H1 (cell line): ENCODE measurements around the gene FGF4. TPM values are rescaled to one million over a fixed set of nuclear protein-coding genes. Genes with fewer than 3 reads are reported as not detected.

Experiments used
- CTCF ChIA-PET: fragments of 300-600 bp; sonication (Branson Sonifier 250); formaldehyde crosslinking; loops from one replicate; lab custom pipeline; 2021; ENCODE audit not compliant: partially characterized antibody; lab: Charles Lee
- POLR2A ChIA-PET: fragments of 300-600 bp; sonication (Branson Sonifier 250); formaldehyde crosslinking; loops from one replicate; lab custom pipeline; 2021; ENCODE audit warnings: inconsistent platforms; ENCODE audit not compliant: partially characterized antibody; lab: Charles Lee
- DNase-seq, 2 experiments: peaks; one replicate each; pipeline versions ENCODE4 v3.0.0 to v3.0.0-alpha.2; 2010 to 2022; ENCODE audit warnings: low spot score in 2 of 2, low read depth in 1 of 2, mixed read lengths in 1 of 2
- FAIRE-seq: peaks from 2 replicates; lab custom pipeline; 2011; peaks lifted over from hg19 to GRCh38; lab: Jason Lieb, UNC
- H2AFZ ChIP-seq: 2 replicates; pipeline ENCODE4 v1.8.1; 2012; ENCODE audit warnings: low read length, inconsistent platforms
- H2AK5ac ChIP-seq: 2 replicates; pipeline ENCODE4 v1.6.1; 2013; ENCODE audit warnings: low read depth, low read length
- H2BK120ac ChIP-seq: replicated peaks from 2 replicates; pipeline ENCODE3; 2013; ENCODE audit warnings: low read depth, low read length, inconsistent platforms
- H2BK12ac ChIP-seq: 2 replicates; pipeline ENCODE4 v1.6.1; 2013; ENCODE audit warnings: low read depth, low read length
- H2BK15ac ChIP-seq: 2 replicates; pipeline ENCODE4 v1.6.1; 2013; ENCODE audit warnings: low read length
- H2BK20ac ChIP-seq: 2 replicates; pipeline ENCODE4 v1.6.1; 2013; ENCODE audit warnings: low read length
- H2BK5ac ChIP-seq: 2 replicates; pipeline ENCODE4 v1.6.1; 2013; ENCODE audit warnings: low read depth, low read length
- H3K14ac ChIP-seq: 2 replicates; pipeline ENCODE4 v1.6.1; 2013; ENCODE audit warnings: inconsistent platforms; ENCODE audit not compliant: insufficient read length
- H3K18ac ChIP-seq: 2 replicates; pipeline ENCODE4 v1.6.1; 2013; ENCODE audit warnings: low read length; ENCODE audit errors: extremely low read depth
- H3K23ac ChIP-seq: 2 replicates; pipeline ENCODE4 v1.6.1; 2013; ENCODE audit warnings: inconsistent platforms; ENCODE audit not compliant: insufficient read length
- H3K23me2 ChIP-seq: 2 replicates; pipeline ENCODE4 v1.6.1; 2013; ENCODE audit warnings: low read depth, low read length
- H3K27ac ChIP-seq: 2 replicates; pipeline ENCODE4 v1.6.1; 2011; ENCODE audit warnings: low read depth, low read length, inconsistent platforms
- H3K27me3 ChIP-seq, 4 experiments: replicated peaks in 1 of 4; 1 replicate in 1 of 4; 2 replicates in 3 of 4; pipeline versions ENCODE4 v1.6.1 to v1.8.1; 2011 to 2013; ENCODE audit warnings: low read length in 3 of 4, mild to moderate bottlenecking in 3 of 4, inconsistent platforms in 2 of 4, mixed read lengths in 2 of 4, moderate library complexity in 1 of 4; ENCODE audit not compliant: control insufficient read depth in 3 of 4, insufficient read depth in 3 of 4; ENCODE audit errors: extremely low read depth in 1 of 4
- H3K36me3 ChIP-seq, 4 experiments: 2 replicates each; pipeline versions ENCODE4 v1.6.1 to v1.8.1; 2011 to 2013; ENCODE audit warnings: mild to moderate bottlenecking in 4 of 4, low read length in 3 of 4, moderate library complexity in 2 of 4, control low read depth in 1 of 4, inconsistent platforms in 1 of 4; ENCODE audit not compliant: insufficient read depth in 4 of 4, control insufficient read depth in 2 of 4
- H3K4ac ChIP-seq: replicated peaks from 2 replicates; pipeline ENCODE3; 2013; ENCODE audit warnings: low read length, low read depth, mixed read lengths, inconsistent platforms; ENCODE audit not compliant: insufficient read length
- H3K4me1 ChIP-seq, 4 experiments: replicated peaks in 1 of 4; 1 replicate in 1 of 4; 2 replicates in 3 of 4; pipeline versions ENCODE4 v1.6.1 to v1.8.1; 2011 to 2013; ENCODE audit warnings: low read length in 3 of 4, inconsistent platforms in 2 of 4, mixed read lengths in 1 of 4; ENCODE audit not compliant: insufficient read depth in 4 of 4, control insufficient read depth in 3 of 4
- H3K4me2 ChIP-seq, 2 experiments: 2 replicates each; pipeline versions ENCODE4 v1.6.1 to v1.8.1; 2011 to 2013; ENCODE audit warnings: low read depth in 2 of 2, low read length in 2 of 2, control low read depth in 1 of 2, inconsistent platforms in 1 of 2, mild to moderate bottlenecking in 1 of 2; ENCODE audit not compliant: insufficient read depth in 1 of 2
- H3K4me3 ChIP-seq, 4 experiments: fragments of 200-600, 300-600 bp in 1 of 4; sonication (generic), shearing (Covaris generic), sonication (Bioruptor Twin) in 1 of 4; 2 replicates each; pipeline versions ENCODE4 v1.5.1 to v1.8.1; 2011 to 2016; ENCODE audit warnings: low read length in 4 of 4, low read depth in 3 of 4, control low read depth in 2 of 4, inconsistent platforms in 2 of 4, mild to moderate bottlenecking in 2 of 4, mixed read lengths in 1 of 4, moderate library complexity in 1 of 4; ENCODE audit not compliant: insufficient read depth in 2 of 4; ENCODE audit errors: extremely low read depth in 1 of 4
- H3K56ac ChIP-seq: replicated peaks from 2 replicates; pipeline ENCODE3; 2013; ENCODE audit warnings: low read depth, mild to moderate bottlenecking, mixed read lengths, low read length, inconsistent platforms; ENCODE audit not compliant: insufficient read length
- H3K79me1 ChIP-seq: 2 replicates; pipeline ENCODE4 v1.6.1; 2013; ENCODE audit warnings: low read depth, low read length, control low read depth
- H3K79me2 ChIP-seq, 2 experiments: 2 replicates each; pipeline versions ENCODE4 v1.6.1 to v1.8.1; 2012 to 2013; ENCODE audit warnings: low read length in 2 of 2, mild to moderate bottlenecking in 2 of 2, inconsistent platforms in 1 of 2; ENCODE audit not compliant: insufficient read depth in 2 of 2, control insufficient read depth in 1 of 2
- H3K9ac ChIP-seq, 4 experiments: replicated peaks in 1 of 4; 1 replicate in 1 of 4; 2 replicates in 3 of 4; pipeline versions ENCODE4 v1.6.1 to v1.8.1; 2011 to 2013; ENCODE audit warnings: low read depth in 3 of 4, low read length in 3 of 4, control low read depth in 2 of 4, mild to moderate bottlenecking in 2 of 4, moderate library complexity in 2 of 4, inconsistent platforms in 1 of 4; ENCODE audit errors: extremely low read depth in 1 of 4
- H3K9me3 ChIP-seq, 2 experiments: 2 replicates each; pipeline versions ENCODE4 v1.6.1 to v1.8.1; 2012 to 2013; ENCODE audit warnings: mild to moderate bottlenecking in 2 of 2, moderate library complexity in 2 of 2, control low read depth in 1 of 2, inconsistent platforms in 1 of 2, low read depth in 1 of 2, low read length in 1 of 2, mixed read lengths in 1 of 2; ENCODE audit not compliant: insufficient read depth in 2 of 2
- H4K20me1 ChIP-seq, 2 experiments: replicated peaks in 1 of 2; 2 replicates each; pipeline versions ENCODE3 to v1.8.1; 2011 to 2013; ENCODE audit warnings: inconsistent platforms in 2 of 2, low read length in 2 of 2, mild to moderate bottlenecking in 1 of 2; ENCODE audit not compliant: insufficient read depth in 2 of 2, control insufficient read depth in 1 of 2
- H4K5ac ChIP-seq: 2 replicates; pipeline ENCODE4 v1.6.1; 2013; ENCODE audit warnings: low read length, low read depth, mixed read lengths, inconsistent platforms; ENCODE audit not compliant: insufficient read length
- H4K8ac ChIP-seq: 2 replicates; pipeline ENCODE4 v1.8.0; 2013; ENCODE audit warnings: mild to moderate bottlenecking, moderate library complexity, low read length, inconsistent platforms; ENCODE audit not compliant: insufficient read depth; ENCODE audit errors: extremely low read depth
- H4K91ac ChIP-seq: replicated peaks from 2 replicates; pipeline ENCODE3; 2013; ENCODE audit warnings: low read length, mixed read lengths, inconsistent platforms; ENCODE audit not compliant: insufficient read length
- BACH1 ChIP-seq: IDR thresholded peaks from 2 replicates; pipeline ENCODE4 v1.6.1; 2012; ENCODE audit warnings: low read length, improper control_type of control experiment
- HDAC6 ChIP-seq: IDR thresholded peaks from one replicate; pipeline ENCODE4 v1.7.1; 2012; ENCODE audit warnings: low read depth, mild to moderate bottlenecking, inconsistent platforms, low read length, moderate library complexity
- JUN ChIP-seq: IDR thresholded peaks from 2 replicates; pipeline ENCODE4 v1.6.1; 2011; ENCODE audit warnings: low read depth, mild to moderate bottlenecking, improper control_type of control experiment, low read length
- POLR2AphosphoS5 ChIP-seq: IDR thresholded peaks from 2 replicates; pipeline ENCODE4 v1.6.1; 2011; ENCODE audit warnings: low read depth, low read length
- RNF2 ChIP-seq: fragments of 200-900, 300-1000 bp; sonication (generic); IDR thresholded peaks from 2 replicates; pipeline ENCODE4 v1.7.1; 2016; ENCODE audit warnings: borderline replicate concordance, low read depth, mild to moderate bottlenecking, antibody characterized with exemption, low read length; ENCODE audit not compliant: poor library complexity, severe bottlenecking; ENCODE audit errors: missing control alignments
- SIX5 ChIP-seq: IDR thresholded peaks from 2 replicates; pipeline ENCODE4 v1.6.1; 2011; ENCODE audit warnings: mild to moderate bottlenecking, low read depth, low read length
- SP4 ChIP-seq: IDR thresholded peaks from 2 replicates; pipeline ENCODE4 v1.6.1; 2012; ENCODE audit warnings: low read length, inconsistent platforms
- SUZ12 ChIP-seq: fragments of 200-600 bp; sonication (generic); IDR thresholded peaks from 2 replicates; pipeline ENCODE4 v1.6.1; 2012; ENCODE audit warnings: mild to moderate bottlenecking, inconsistent platforms, low read length, moderate library complexity, mixed read lengths
- WGBS, 2 experiments: shearing (Covaris generic) in 1 of 2; methylation state at CpG; one replicate each; pipeline versions ENCODE4 v1.1.6 to v1.1.7; 2013 to 2015; ENCODE audit warnings: low lambda C conversion rate in 2 of 2, mixed read lengths in 2 of 2, inconsistent platforms in 1 of 2, low coverage in 1 of 2, missing lambda C conversion rate in 1 of 2; ENCODE audit not compliant: insufficient replicate concordance in 2 of 2, insufficient coverage in 1 of 2, insufficient read length in 1 of 2; ENCODE audit errors: extremely low coverage in 1 of 2, missing lambda C conversion rate in 1 of 2; 5-methylcytosine and 5-hydroxymethylcytosine counted together
- polyA plus RNA-seq, 7 experiments: library from polyadenylated mRNA; depleted of rRNA in 3 of 7; stranded (reverse) in 5 of 7; unstranded in 2 of 7; fragments of >200 nt in 5 of 7; fragments of 200-250 nt in 2 of 7; gene quantifications; 1 replicate in 5 of 7; 2 replicates in 1 of 7; 4 replicates in 1 of 7; pipeline versions ENCODE4 v1.2.1 to v1.2.3, GENCODE V29; 2011 to 2013; ENCODE audit warnings: missing spikeins in 2 of 7, mixed read lengths in 2 of 7
- total RNA-seq: library from RNA; stranded (reverse); fragmentation: NEBNext Ultra II Directional; extraction: Animal tissue kit (Norgen Biotek cat#: 25700); gene quantifications from 2 replicates; pipeline ENCODE4 v1.2.1, GENCODE V29; 2021
- TF ChIP-seq, protein P1 (sequence below): IDR thresholded peaks from 2 replicates; pipeline ENCODE4 v1.6.1; 2011; ENCODE audit warnings: low read length, improper control_type of control experiment
- TF ChIP-seq, protein P2 (sequence below): IDR thresholded peaks from 2 replicates; pipeline ENCODE4 v1.6.1; 2012; ENCODE audit warnings: low read length, inconsistent platforms

Gene FGF4
- total and polyA plus RNA-seq, 2 of the 8 experiments (the other 6 are each of a cell fraction or from before 2014, with no cell fraction given), result 0.57 to 2.0 TPM

GRCh38 chr11:69746140-69746539 lies 29.0 kb downstream of the FGF4 start:
- no peak overlapping the region for H3K4me2 ChIP-seq
- FAIRE-seq (no peak), DNase-seq (no peak)
- H3K4me1 ChIP-seq, result peaks cover 0 to 7% (median 6%) of the 10 kb centered on the region in 4 experiments; a peak in 5 of 7 replicates
- H3K23ac ChIP-seq, result no peak overlapping the region
- no peaks in the 10 kb centered on the region for H3K9me3 ChIP-seq
- no peak overlapping the region for H2AFZ ChIP-seq
- peak overlapping the region; percentile 6; the same call in 1 of the 2 replicates for H3K18ac ChIP-seq
- H3K9ac ChIP-seq, result no peak overlapping the region
- no peak overlapping the region for H2BK120ac ChIP-seq
- no peak overlapping the region for H3K14ac ChIP-seq
- no peaks in the 10 kb centered on the region for H4K20me1 ChIP-seq
- no peak overlapping the region for H3K56ac ChIP-seq
- no peak overlapping the region for H3K4ac ChIP-seq
- peak overlapping the region; percentile 84; the same call in 1 of the 2 replicates for H2BK12ac ChIP-seq
- H4K5ac ChIP-seq, result no peak overlapping the region
- H3K79me2 ChIP-seq, result no peaks in the 10 kb centered on the region
- H3K27ac ChIP-seq, result no peak overlapping the region
- peak overlapping the region; percentile 63; the same call in 1 of the 2 replicates for H2BK5ac ChIP-seq
- no peaks in the 10 kb centered on the region for H3K36me3 ChIP-seq
- H2BK15ac ChIP-seq, result peak overlapping the region; percentile 92; the same call in 1 of the 2 replicates
- POLR2A ChIA-PET, result no interaction called here
- H3K27me3 ChIP-seq, result no peaks in the 10 kb centered on the region
- H4K8ac ChIP-seq, result no peak overlapping the region
- peaks cover 4% of the 10 kb centered on the region; the same call in 1 of the 2 replicates for H3K23me2 ChIP-seq
- peak overlapping the region; percentile 66; the same call in 1 of the 2 replicates for H2BK20ac ChIP-seq
- peak overlapping the region; percentile 7 for H4K91ac ChIP-seq
- H2AK5ac ChIP-seq, result no peak overlapping the region
- H3K79me1 ChIP-seq, result no peaks in the 10 kb centered on the region
- CTCF ChIA-PET, result interaction anchor here (1.0 to 1.5 kb wide), 4 partner anchors 10 to 55 kb away, joined by 3 to 4 read pairs (median 4); no protein-coding TSS in a partner anchor
- 90% methylated on average over 8 of the region's 8 CpGs; no CpG with 5 or more reads in 1 of the 2 experiments for WGBS, 2 experiments
- no peak overlapping the region for H3K4me3 ChIP-seq
- TF ChIP-seq POLR2AphosphoS5 (no peak), BACH1 (no peak), HDAC6 (no peak), SUZ12 (no peak), SP4 (no peak), JUN (no peak), RNF2 (no peak), SIX5 (no peak)
- TF ChIP-seq, protein P1, sequence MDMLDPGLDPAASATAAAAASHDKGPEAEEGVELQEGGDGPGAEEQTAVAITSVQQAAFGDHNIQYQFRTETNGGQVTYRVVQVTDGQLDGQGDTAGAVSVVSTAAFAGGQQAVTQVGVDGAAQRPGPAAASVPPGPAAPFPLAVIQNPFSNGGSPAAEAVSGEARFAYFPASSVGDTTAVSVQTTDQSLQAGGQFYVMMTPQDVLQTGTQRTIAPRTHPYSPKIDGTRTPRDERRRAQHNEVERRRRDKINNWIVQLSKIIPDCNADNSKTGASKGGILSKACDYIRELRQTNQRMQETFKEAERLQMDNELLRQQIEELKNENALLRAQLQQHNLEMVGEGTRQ, result no peak
- TF ChIP-seq, protein P2, sequence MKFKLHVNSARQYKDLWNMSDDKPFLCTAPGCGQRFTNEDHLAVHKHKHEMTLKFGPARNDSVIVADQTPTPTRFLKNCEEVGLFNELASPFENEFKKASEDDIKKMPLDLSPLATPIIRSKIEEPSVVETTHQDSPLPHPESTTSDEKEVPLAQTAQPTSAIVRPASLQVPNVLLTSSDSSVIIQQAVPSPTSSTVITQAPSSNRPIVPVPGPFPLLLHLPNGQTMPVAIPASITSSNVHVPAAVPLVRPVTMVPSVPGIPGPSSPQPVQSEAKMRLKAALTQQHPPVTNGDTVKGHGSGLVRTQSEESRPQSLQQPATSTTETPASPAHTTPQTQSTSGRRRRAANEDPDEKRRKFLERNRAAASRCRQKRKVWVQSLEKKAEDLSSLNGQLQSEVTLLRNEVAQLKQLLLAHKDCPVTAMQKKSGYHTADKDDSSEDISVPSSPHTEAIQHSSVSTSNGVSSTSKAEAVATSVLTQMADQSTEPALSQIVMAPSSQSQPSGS, result no peak
